Forelimb muscle (tissue), 1 donor: ENCODE results near the gene MS4A4A. TPM values are rescaled to one million over a fixed set of nuclear protein-coding genes. Genes with fewer than 3 reads are reported as not detected.
"Not testable (repeated sequence)": the region's sequence is repeated elsewhere in the genome, so short reads cannot be mapped to it uniquely, and the experiment has no call there.

Experiments used
- DNase-seq: peaks from one replicate; pipeline ENCODE4 v3.0.0-alpha.2; 2013; ENCODE audit warnings: low read depth
- polyA plus RNA-seq: library from polyadenylated mRNA; unstranded; fragments of 120-200 nt; gene quantifications from one replicate; pipeline ENCODE4 v1.2.1, GENCODE V29; 2013; ENCODE audit not compliant: insufficient read length

MS4A4A gene
- polyA plus RNA-seq, 1 donor: 9.4 TPM

- DNase-seq: not testable (repeated sequence)
These were observed 21.4 kb downstream of the MS4A4A start for GRCh38 chr11:60301884-60302283.

DNA sequence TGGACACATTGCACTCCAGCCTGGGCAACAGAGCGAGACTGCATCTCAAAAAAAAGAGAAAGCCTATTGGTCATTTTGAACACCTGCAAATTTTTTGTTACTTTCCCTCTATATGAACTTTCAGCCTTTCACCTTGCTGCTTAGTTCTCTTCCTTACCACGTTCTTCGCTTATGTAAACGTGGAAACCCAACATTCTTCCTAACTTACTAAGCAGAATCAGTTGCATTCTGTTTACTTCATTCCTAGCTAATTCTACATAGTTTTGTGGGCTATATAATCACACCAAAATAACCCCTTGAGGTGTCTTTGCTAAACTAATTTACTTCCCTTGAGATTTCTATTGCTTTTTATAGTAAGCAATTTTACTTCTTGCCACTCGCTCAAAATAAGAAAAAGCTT, 23.2 kb downstream of the MS4A4A start:
- DNase-seq: no peak

DNA sequence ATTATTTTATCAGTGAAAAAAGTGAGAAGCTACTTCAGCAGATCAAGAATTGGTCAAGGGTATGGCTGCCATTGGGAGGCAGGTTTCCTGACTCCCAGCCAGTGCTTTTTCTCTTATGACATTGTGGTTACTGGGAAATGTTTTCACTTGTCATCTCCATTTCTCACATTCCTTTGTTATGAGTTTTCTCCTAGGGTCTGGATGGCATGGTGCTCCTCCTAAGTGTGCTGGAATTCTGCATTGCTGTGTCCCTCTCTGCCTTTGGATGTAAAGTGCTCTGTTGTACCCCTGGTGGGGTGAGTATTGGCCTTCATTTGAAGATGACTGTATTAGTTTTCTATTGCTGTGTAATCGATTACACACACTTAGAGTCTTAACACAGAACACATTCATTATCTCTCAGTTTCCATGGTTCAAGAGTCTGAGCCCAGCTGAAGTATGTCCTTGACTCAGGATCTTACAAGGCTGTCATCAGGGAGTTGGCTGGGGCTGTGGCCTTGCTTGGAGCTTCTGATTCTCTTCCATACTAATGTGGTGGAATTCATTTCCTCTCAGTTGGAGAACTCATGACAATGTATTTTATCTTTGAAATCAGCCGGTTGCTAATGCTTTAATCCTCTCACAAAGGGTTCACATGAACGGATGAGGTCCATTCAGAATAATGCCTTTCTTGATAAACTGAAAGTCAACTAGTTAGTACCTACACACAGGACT, 25.6 kb downstream of the MS4A4A start:
- no peak for DNase-seq

GRCh38 chr11:60307507-60308195, 27.2 kb downstream of the MS4A4A start:
- no peak for DNase-seq

DNA sequence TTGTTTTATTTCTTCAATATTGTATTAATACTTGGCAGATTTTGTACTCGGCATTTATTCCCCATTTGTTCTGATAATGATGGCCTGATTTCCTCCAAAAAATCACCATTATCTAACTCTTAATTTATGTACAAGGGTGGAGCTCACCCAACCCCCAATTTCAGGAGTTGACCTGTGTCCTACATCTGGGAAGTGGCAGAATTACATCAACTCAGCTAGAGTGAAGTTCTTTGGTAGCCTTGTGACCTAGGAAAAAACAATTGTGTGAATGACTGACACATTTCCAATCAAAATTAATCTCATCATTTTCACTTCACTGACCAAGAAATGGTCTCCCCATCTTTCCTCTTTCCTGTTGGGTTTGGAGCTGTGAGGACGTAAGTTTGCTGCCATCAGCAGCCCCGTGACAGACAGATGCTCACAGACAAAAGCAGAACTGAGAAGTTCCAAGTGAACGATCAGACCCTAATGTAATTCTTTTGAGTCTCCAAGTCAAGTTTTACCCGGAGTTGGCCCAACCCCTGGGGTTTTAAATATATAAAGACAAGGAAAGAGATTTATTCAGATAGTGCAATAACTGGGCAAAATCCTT, 30.0 kb downstream of the MS4A4A start:
- peak; percentile 20 for DNase-seq

DNA sequence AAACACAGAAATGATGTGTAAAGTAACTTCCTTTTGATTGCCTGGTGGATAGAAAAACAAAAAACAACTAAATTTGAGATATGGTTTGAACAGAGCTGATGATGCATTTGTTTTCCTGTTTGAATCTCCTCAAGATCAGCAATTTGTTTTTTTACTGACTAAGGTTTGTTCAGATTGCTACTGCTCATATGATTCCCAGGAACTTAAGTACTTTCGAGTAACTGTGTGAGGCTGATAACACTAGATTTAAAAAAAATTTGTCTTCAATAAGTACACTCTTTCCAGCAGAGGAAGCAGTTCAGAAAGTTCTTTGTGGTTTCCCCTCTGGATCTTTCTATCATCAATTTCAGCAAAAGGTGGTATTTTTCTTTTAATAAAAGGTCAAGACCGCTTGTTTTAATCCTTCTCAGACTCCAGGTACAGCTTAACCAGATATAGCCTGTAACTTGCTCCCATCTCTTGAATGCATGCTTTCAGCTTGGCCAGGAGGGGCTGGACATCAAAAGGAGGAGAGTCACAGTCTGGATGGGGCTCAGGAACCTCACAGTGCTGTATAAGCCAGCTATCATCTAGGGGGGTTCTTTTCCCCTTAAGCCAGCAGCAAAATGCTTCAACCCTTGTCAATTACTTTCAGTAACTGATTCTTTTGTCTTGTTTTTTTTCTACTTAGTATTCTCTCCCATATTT, 34.3 kb downstream of the MS4A4A start:
- no peak for DNase-seq

DNA sequence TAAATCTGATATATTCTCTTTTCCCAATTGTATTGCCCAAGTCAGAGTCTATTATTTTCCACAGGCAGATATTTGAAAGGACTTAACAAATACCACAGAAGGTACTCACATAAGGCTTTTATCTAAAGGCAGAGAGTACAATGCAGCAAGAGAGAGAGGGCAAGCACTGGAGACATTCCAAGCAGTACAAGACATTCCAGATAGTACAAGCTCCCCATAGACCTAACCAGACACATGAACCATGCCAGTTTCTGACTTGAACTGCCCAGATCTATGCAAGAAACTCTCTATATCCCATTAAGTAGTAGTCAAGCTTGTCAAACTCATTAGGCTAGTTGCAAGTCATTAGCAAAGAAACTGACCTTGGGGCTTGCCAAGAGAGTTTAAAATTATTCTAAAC, 35.4 kb downstream of the MS4A4A start:
- no peak for DNase-seq

- DNase-seq: no peak
These were observed 35.9 kb downstream of the MS4A4A start for GRCh38 chr11:60316317-60316716.

DNA sequence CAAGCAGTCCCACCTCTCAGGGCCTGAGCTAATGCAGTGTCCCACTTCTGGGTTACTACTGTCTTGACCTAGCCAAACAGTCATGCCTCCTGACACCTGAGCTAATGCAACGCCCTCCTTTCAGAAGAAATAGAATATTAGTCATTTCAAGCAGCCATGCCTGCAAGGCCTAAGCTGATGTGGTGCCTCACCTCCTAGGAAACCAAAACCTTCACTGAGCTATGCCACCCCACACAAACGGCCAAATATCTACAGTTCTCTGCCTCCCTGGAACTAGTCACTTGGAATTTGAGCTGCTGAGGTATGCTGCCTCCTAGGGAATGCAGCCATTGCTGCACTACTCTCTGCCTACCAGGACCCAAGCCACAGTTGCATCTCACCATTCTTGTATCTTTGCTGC, 38.3 kb downstream of the MS4A4A start:
- DNase-seq: no peak

GRCh38 chr11:60321051-60321450, 40.6 kb downstream of the MS4A4A start:
- no peak for DNase-seq

GRCh38 chr11:60326955-60327354, 46.5 kb downstream of the MS4A4A start, which contains the start of gene MS4A6E:
Gene MS4A6E (plus strand): TSS chr11:60327255. CDS start chr11:60334896, 7,641 bp downstream.
- no peak for DNase-seq

GRCh38 chr11:60328460-60328859, 48.0 kb downstream of the MS4A4A start:
- DNase-seq: no peak

DNA sequence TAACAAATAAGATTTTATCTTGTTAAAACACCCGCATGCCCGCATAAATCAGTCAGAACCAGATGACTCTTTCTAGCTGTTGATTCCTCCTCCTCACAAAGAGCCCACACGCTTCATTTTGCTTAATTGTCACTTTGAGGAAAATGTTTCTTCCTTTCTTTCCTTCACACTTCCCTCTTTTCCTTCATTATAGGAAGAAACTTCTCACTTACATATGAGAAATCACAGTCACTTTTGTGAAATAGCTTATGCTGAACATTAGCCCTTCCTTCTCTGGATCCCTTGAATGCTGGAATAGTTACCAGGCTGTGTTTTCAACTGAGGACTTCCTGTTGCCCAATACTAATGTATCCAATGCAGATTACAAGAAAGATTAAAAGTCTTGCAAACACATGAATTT, 52.4 kb downstream of the MS4A4A start:
- DNase-seq: no peak

DNA sequence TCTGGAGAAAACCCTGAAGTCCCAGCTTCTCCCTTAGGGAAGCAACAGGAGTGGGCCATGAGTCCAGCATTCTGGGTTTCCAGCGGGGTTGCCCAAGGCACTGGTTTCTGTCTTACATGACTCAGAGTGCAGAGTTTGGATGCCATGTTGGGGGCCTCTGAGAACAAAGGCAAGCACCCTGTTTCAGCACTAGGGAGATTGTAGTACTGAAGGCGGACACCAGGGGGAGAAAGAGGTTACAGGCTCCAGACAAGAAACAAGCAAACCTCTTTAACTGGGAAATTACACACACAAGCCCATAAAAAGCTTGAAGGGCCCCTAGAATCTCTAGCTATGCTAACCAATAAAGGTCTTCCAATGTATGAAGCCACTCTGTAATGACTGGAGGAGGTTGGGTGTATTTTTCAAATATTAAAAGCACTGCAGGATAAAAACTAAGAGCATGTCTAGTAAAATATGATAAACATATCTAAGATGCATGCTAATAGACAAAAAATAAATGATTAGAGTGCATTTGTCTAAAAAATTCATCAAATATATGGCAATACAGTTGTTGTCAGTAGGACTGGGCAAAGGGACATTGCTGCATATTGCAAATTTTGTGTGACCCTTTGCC, 53.6 kb downstream of the MS4A4A start:
- no peak for DNase-seq

GRCh38 chr11:60336767-60337391, 56.4 kb downstream of the MS4A4A start:
- no peak for DNase-seq

GRCh38 chr11:60338053-60338452, 57.6 kb downstream of the MS4A4A start:
- DNase-seq: no peak

GRCh38 chr11:60339356-60339755, 58.9 kb downstream of the MS4A4A start:
- no peak for DNase-seq

DNA sequence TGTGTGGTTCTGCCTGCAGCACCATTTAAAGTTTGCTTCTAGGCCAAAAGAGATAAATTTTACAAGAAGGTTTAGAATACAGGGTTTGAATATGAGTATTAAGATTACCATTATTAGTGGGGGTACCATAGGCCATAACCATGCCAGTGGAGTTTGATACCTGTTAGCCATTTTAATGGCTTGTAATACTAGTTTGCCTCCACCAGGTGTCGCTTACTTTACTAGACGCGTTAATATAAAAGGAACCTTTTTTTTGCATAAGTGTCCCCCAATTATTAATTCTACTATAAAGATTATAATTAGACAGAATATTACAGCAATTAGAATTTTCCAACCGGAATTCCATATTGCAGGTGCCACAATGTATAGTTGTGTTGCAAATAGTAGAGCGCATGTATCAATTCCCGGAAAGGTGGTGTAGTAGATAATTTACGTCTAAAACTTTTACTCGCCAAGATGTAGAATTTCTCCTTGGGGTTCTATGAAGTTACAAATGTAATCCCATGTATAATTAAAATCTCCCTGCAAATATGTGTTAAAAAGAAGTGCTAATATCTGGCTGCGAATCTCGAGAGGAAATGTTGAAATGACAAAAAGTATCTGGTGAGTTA, 62.7 kb downstream of the MS4A4A start:
- DNase-seq: no peak

DNA sequence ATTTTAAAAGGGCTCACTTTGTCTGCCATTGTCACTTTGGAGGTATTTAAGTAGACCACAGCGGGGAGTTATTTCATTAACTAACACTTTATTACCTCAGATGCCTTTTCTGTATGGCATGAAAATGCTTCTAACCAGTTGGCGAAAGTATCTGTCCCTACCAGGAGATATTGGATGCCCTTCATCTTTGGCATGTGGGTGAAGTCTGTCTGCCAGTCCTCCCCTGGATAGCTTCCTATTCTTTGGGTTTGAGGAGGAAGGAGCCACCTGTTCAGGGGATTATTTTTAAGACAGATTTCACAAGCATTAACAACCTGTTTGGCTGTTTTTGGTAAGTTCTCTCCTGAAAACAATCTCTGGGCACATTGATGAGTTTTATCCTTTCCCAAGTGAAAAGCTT, 63.7 kb downstream of the MS4A4A start:
- DNase-seq: no peak

- no peak for DNase-seq
These were observed 65.0 kb downstream of the MS4A4A start for GRCh38 chr11:60345489-60345888.
